ENCODE results near the gene KCND3.

The KCND3 gene

GRCh38 chr1:111812306-111812705 lies 177.2 kb downstream of the KCND3 start:
- TF ChIP-seq, protein P1, sequence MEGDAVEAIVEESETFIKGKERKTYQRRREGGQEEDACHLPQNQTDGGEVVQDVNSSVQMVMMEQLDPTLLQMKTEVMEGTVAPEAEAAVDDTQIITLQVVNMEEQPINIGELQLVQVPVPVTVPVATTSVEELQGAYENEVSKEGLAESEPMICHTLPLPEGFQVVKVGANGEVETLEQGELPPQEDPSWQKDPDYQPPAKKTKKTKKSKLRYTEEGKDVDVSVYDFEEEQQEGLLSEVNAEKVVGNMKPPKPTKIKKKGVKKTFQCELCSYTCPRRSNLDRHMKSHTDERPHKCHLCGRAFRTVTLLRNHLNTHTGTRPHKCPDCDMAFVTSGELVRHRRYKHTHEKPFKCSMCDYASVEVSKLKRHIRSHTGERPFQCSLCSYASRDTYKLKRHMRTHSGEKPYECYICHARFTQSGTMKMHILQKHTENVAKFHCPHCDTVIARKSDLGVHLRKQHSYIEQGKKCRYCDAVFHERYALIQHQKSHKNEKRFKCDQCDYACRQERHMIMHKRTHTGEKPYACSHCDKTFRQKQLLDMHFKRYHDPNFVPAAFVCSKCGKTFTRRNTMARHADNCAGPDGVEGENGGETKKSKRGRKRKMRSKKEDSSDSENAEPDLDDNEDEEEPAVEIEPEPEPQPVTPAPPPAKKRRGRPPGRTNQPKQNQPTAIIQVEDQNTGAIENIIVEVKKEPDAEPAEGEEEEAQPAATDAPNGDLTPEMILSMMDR (IDR thresholded peaks at IDR 0.05; ENCODE audit: low read depth, low read length) = no peak
- no peak for TF ChIP-seq EZH2phosphoT487 (IDR thresholded peaks at IDR 0.05; ENCODE audit: low read depth)
- Histone ChIP-seq H3K4me3 (ENCODE audit: low read length) (no peak overlapping the region), H2AFZ (ENCODE audit: low read depth, low read length) (no peak overlapping the region), H3K79me2 (ENCODE audit: low read length) (no peaks in the 10 kb centered on the region), H3K9me3 (ENCODE audit: insufficient read depth, low read length) (no peaks in the 10 kb centered on the region), H3K9ac (ENCODE audit: low read length) (no peak overlapping the region), H3K4me2 (ENCODE audit: low read length) (no peak overlapping the region), H3K27ac (ENCODE audit: low read length) (no peak overlapping the region), H4K20me1 (ENCODE audit: insufficient read depth, low read length) (no peaks in the 10 kb centered on the region), H3K27me3 (ENCODE audit: low read depth, low read length) (no peaks in the 10 kb centered on the region), H3K36me3 (replicated peaks; ENCODE audit: low read depth, low read length) (no peaks in the 10 kb centered on the region), H3K4me1 (ENCODE audit: low read length) (peaks cover 3% of the 10 kb centered on the region)

- TF ChIP-seq, protein P1 (IDR thresholded peaks at IDR 0.05; ENCODE audit: low read depth, low read length) = no peak
- no peak for TF ChIP-seq EZH2phosphoT487 (IDR thresholded peaks at IDR 0.05; ENCODE audit: low read depth)
- H3K36me3 ChIP-seq (replicated peaks; ENCODE audit: low read depth, low read length) = no peaks in the 10 kb centered on the region
- H3K27me3 ChIP-seq (ENCODE audit: low read depth, low read length) = no peaks in the 10 kb centered on the region
- no peaks in the 10 kb centered on the region for H3K9me3 ChIP-seq (ENCODE audit: insufficient read depth, low read length)
- H3K27ac ChIP-seq (ENCODE audit: low read length) = no peak overlapping the region
- H2AFZ ChIP-seq (ENCODE audit: low read depth, low read length) = no peak overlapping the region
- H3K4me3 ChIP-seq (ENCODE audit: low read length) = no peak overlapping the region
- peaks cover 3% of the 10 kb centered on the region for H3K4me1 ChIP-seq (ENCODE audit: low read length)
- H3K79me2 ChIP-seq (ENCODE audit: low read length) = no peaks in the 10 kb centered on the region
- H3K4me2 ChIP-seq (ENCODE audit: low read length) = no peak overlapping the region
- H3K9ac ChIP-seq (ENCODE audit: low read length) = no peak overlapping the region
- H4K20me1 ChIP-seq (ENCODE audit: insufficient read depth, low read length) = no peaks in the 10 kb centered on the region
Measured at GRCh38 chr1:111811891-111812290, 177.6 kb downstream of the KCND3 start.

DNA sequence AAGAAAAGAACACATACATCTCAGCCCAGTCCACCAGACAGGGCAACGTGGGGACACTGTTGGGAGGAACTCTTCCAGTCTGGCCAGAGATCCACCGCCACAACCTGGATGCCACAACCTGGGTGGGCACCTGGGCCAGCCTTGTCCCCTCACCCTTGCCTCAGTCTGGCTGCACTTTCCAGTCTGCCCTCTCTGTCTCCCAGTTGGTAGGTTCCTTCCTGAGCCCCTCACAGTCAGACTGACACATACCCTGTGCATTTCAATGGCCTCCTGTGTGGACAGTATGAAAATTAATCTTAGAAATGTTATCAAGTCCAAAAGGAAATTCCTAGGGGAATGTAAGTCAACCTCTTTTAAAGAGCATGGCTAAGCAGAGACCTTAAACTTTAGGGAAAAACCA lies 184.2 kb downstream of the KCND3 start:
- Histone ChIP-seq H3K36me3 (replicated peaks; ENCODE audit: low read depth, low read length) (no peaks in the 10 kb centered on the region), H3K9me3 (ENCODE audit: insufficient read depth, low read length) (no peaks in the 10 kb centered on the region), H3K27ac (ENCODE audit: low read length) (no peak overlapping the region), H3K4me2 (ENCODE audit: low read length) (no peak overlapping the region), H3K4me3 (ENCODE audit: low read length) (no peak overlapping the region), H3K27me3 (ENCODE audit: low read depth, low read length) (no peaks in the 10 kb centered on the region), H3K9ac (ENCODE audit: low read length) (no peak overlapping the region), H2AFZ (ENCODE audit: low read depth, low read length) (no peak overlapping the region), H3K4me1 (ENCODE audit: low read length) (peaks cover 3% of the 10 kb centered on the region), H3K79me2 (ENCODE audit: low read length) (no peaks in the 10 kb centered on the region), H4K20me1 (ENCODE audit: insufficient read depth, low read length) (no peaks in the 10 kb centered on the region)
- no peak for TF ChIP-seq EZH2phosphoT487 (IDR thresholded peaks at IDR 0.05; ENCODE audit: low read depth)
- TF ChIP-seq, protein P1 (IDR thresholded peaks at IDR 0.05; ENCODE audit: low read depth, low read length) = no peak

GRCh38 chr1:111804776-111805175 lies 184.7 kb downstream of the KCND3 start:
- no peak for TF ChIP-seq EZH2phosphoT487 (IDR thresholded peaks at IDR 0.05; ENCODE audit: low read depth)
- TF ChIP-seq, protein P1 (IDR thresholded peaks at IDR 0.05; ENCODE audit: low read depth, low read length) = no peak
- Histone ChIP-seq H3K27me3 (ENCODE audit: low read depth, low read length) (no peaks in the 10 kb centered on the region), H3K4me3 (ENCODE audit: low read length) (no peak overlapping the region), H3K79me2 (ENCODE audit: low read length) (no peaks in the 10 kb centered on the region), H3K4me2 (ENCODE audit: low read length) (no peak overlapping the region), H3K9ac (ENCODE audit: low read length) (no peak overlapping the region), H3K27ac (ENCODE audit: low read length) (no peak overlapping the region), H2AFZ (ENCODE audit: low read depth, low read length) (no peak overlapping the region), H4K20me1 (ENCODE audit: insufficient read depth, low read length) (no peaks in the 10 kb centered on the region), H3K4me1 (ENCODE audit: low read length) (peaks cover 3% of the 10 kb centered on the region), H3K36me3 (replicated peaks; ENCODE audit: low read depth, low read length) (no peaks in the 10 kb centered on the region), H3K9me3 (ENCODE audit: insufficient read depth, low read length) (no peaks in the 10 kb centered on the region)
